Measurements from ENCODE around the gene STOX1. TPM values are rescaled to one million over a fixed set of nuclear protein-coding genes. Genes with fewer than 3 reads are reported as not detected.

Gene STOX1
- total and polyA plus RNA-seq, 8 donors: 0.73 to 1.8 (median 1.1) TPM

GRCh38 chr10:68790476-68790875 is 36.9 kb upstream of the STOX1 start:
- intact Hi-C loops (cut with DNase I): no loop called here
- H3K4me1 ChIP-seq: no peaks in the 10 kb centered on the region
- H3K36me3 ChIP-seq: peaks cover 0 to 52% (median 14%) of the 10 kb centered on the region in 3 donors
- H3K4me3 ChIP-seq: no peak overlapping the region
- 93 to 94% methylated on average over 10 of the region's 10 CpGs for WGBS, 2 donors
- no peak overlapping the region for H3K27ac ChIP-seq
- TF ChIP-seq CTCF (IDR thresholded peaks at IDR 0.05): no peak
- DNase-seq (no peak), ATAC-seq (no peak), FAIRE-seq (no peak)
- no peaks in the 10 kb centered on the region for H3K27me3 ChIP-seq
- H3K9me3 ChIP-seq: no peaks in the 10 kb centered on the region

GRCh38 chr10:68792115-68792514 is 35.2 kb upstream of the STOX1 start:
- DNase-seq (no peak), ATAC-seq (no peak), FAIRE-seq (no peak)
- WGBS, 2 donors: 37 to 65% methylated on average over 1 of the region's 1 CpG
- Histone ChIP-seq H3K27ac (no peak overlapping the region), H3K9me3 (no peaks in the 10 kb centered on the region), H3K4me1 (no peaks in the 10 kb centered on the region), H3K36me3 (peaks cover 0 to 35% (median 14%) of the 10 kb centered on the region in 3 donors), H3K27me3 (no peaks in the 10 kb centered on the region), H3K4me3 (no peak overlapping the region)
- intact Hi-C loops (cut with DNase I): no loop called here
- no peak for TF ChIP-seq CTCF (IDR thresholded peaks at IDR 0.05)

- intact Hi-C loops (cut with DNase I): loop anchor here in 1 of 3 donors (5.0 kb wide), 1 partner anchor 49 kb away; no protein-coding TSS in a partner anchor
- FAIRE-seq (no peak), ATAC-seq (no peak), DNase-seq (no peak)
- no peak for TF ChIP-seq CTCF (IDR thresholded peaks at IDR 0.05)
- WGBS, 2 donors: 96 to 97% methylated on average over 4 of the region's 4 CpGs
- Histone ChIP-seq H3K27ac (no peak overlapping the region), H3K27me3 (no peaks in the 10 kb centered on the region), H3K4me3 (no peak overlapping the region), H3K36me3 (peaks cover 0 to 3% (median 0%) of the 10 kb centered on the region in 3 donors), H3K9me3 (no peaks in the 10 kb centered on the region), H3K4me1 (no peaks in the 10 kb centered on the region)
Observed at GRCh38 chr10:68795886-68796532, 31.3 kb upstream of the STOX1 start.

GRCh38 chr10:68796605-68797004 is 30.7 kb upstream of the STOX1 start:
- 84% methylated on average over 3 of the region's 3 CpGs for WGBS, 2 donors
- no peak for ATAC-seq

More at GRCh38 chr10:68796605-68797004, 30.7 kb upstream of the STOX1 start:
- DNase-seq: no peak
- H3K27me3 ChIP-seq: no peaks in the 10 kb centered on the region
- FAIRE-seq: no peak
- H3K27ac ChIP-seq: no peak overlapping the region
- no peak for TF ChIP-seq CTCF (IDR thresholded peaks at IDR 0.05)
- no peaks in the 10 kb centered on the region for H3K36me3 ChIP-seq
- H3K4me1 ChIP-seq: no peaks in the 10 kb centered on the region
- intact Hi-C loops (cut with DNase I): loop anchor here in 1 of 3 donors (5.0 kb wide), 1 partner anchor 49 kb away; no protein-coding TSS in a partner anchor
- no peaks in the 10 kb centered on the region for H3K9me3 ChIP-seq
- H3K4me3 ChIP-seq: no peak overlapping the region

All from pancreas (tissue), 10 donors.